AG10803 (cell line): ENCODE data around the gene POU2F3.

Experiments
- DNase-seq: peaks from one replicate; pipeline ENCODE4 v3.0.0; 2010; ENCODE audit warnings: low read depth
- H3K4me3 ChIP-seq: 2 replicates; pipeline ENCODE4 v1.5.1; 2011; ENCODE audit warnings: mild to moderate bottlenecking, low read length, control low read depth
- CTCF ChIP-seq: conservative IDR thresholded peaks from 2 replicates; pipeline ENCODE4 v1.5.1; 2011; ENCODE audit warnings: mild to moderate bottlenecking, low read length, control low read depth, inconsistent platforms

POU2F3 gene

GRCh38 chr11:120197251-120197891 lies 42.6 kb upstream of the POU2F3 start:
- no peak for TF ChIP-seq CTCF
- no peak overlapping the region for H3K4me3 ChIP-seq
- DNase-seq = peak; percentile 36

- no peak overlapping the region for H3K4me3 ChIP-seq
- TF ChIP-seq CTCF = no peak
- DNase-seq = no peak
Measured at GRCh38 chr11:120197977-120198376, 42.0 kb upstream of the POU2F3 start.

GRCh38 chr11:120198403-120198786 lies 41.5 kb upstream of the POU2F3 start:
- H3K4me3 ChIP-seq = no peak overlapping the region
- TF ChIP-seq CTCF = no peak
- DNase-seq = no peak

- TF ChIP-seq CTCF = no peak
- H3K4me3 ChIP-seq = no peak overlapping the region
- no peak for DNase-seq
Measured at GRCh38 chr11:120198787-120199469, 41.0 kb upstream of the POU2F3 start.

GRCh38 chr11:120199613-120200012 lies 40.3 kb upstream of the POU2F3 start:
- no peak for DNase-seq
- H3K4me3 ChIP-seq = no peak overlapping the region
- TF ChIP-seq CTCF = no peak

GRCh38 chr11:120200677-120201076 lies 39.3 kb upstream of the POU2F3 start:
- no peak overlapping the region for H3K4me3 ChIP-seq
- no peak for TF ChIP-seq CTCF
- no peak for DNase-seq

GRCh38 chr11:120201653-120202052 lies 38.3 kb upstream of the POU2F3 start:
- H3K4me3 ChIP-seq = no peak overlapping the region
- no peak for TF ChIP-seq CTCF
- no peak for DNase-seq
